MCF 10A (cell line): Measurements from ENCODE around the gene CRYL1. TPM values are rescaled to one million over a fixed set of nuclear protein-coding genes. Genes with fewer than 3 reads are reported as not detected.

Experiments used
- BruUV-seq: library from RNA; stranded (reverse); fragments of 400-500 nt; replicated peaks from 2 replicates; lab custom pipeline; 2021; lab: Mats Ljungman, UMichigan
- CTCF ChIA-PET: fragments of 300-600 bp; sonication (Branson Sonifier 250); formaldehyde crosslinking; extraction: SDS; loops from one replicate; lab custom pipeline; 2021; ENCODE audit warnings: antibody characterized with exemption, inconsistent platforms; lab: Yijun Ruan, JAX
- POLR2A ChIA-PET: fragments of 300-600, 350-650 bp; sonication (Branson Sonifier 250); formaldehyde crosslinking; extraction: SDS; loops from one replicate; lab custom pipeline; 2020; ENCODE audit warnings: antibody characterized with exemption, inconsistent platforms; lab: Yijun Ruan, JAX
- DNase-seq: peaks from one replicate; pipeline ENCODE4 v3.0.0-alpha.2; 2018; ENCODE audit not compliant: unreplicated experiment
- H3K27ac Mint-ChIP-seq: one replicate; pipeline ENCODE4 v1.8.0; 2022; ENCODE audit warnings: mild to moderate bottlenecking, low read depth, mixed read lengths; ENCODE audit not compliant: unreplicated experiment
- H3K27me3 Mint-ChIP-seq: one replicate; pipeline ENCODE4 v1.8.0; 2022; ENCODE audit warnings: mixed read lengths; ENCODE audit not compliant: insufficient read depth, unreplicated experiment
- H3K36me3 Mint-ChIP-seq: one replicate; pipeline ENCODE4 v1.8.0; 2022; ENCODE audit warnings: mild to moderate bottlenecking, moderate library complexity, mixed read lengths; ENCODE audit not compliant: insufficient read depth, unreplicated experiment
- H3K4me1 Mint-ChIP-seq: one replicate; pipeline ENCODE4 v1.8.0; 2022; ENCODE audit warnings: mixed read lengths; ENCODE audit not compliant: insufficient read depth, unreplicated experiment
- H3K4me3 Mint-ChIP-seq: one replicate; pipeline ENCODE4 v1.8.0; 2022; ENCODE audit warnings: mild to moderate bottlenecking, moderate library complexity, mixed read lengths; ENCODE audit not compliant: unreplicated experiment
- H3K9me3 Mint-ChIP-seq: one replicate; pipeline ENCODE4 v1.8.0; 2022; ENCODE audit warnings: mixed read lengths; ENCODE audit not compliant: unreplicated experiment
- CTCF ChIP-seq: fragments of 200-600 bp; IDR thresholded peaks from one replicate; pipeline ENCODE4 v1.8.0; 2022; ENCODE audit warnings: antibody characterized with exemption, mild to moderate bottlenecking; ENCODE audit not compliant: unreplicated experiment
- intact Hi-C: fragments of 100-400 bp; cut with micrococcal nuclease; formaldehyde crosslinking; loops from 2 replicates; pipeline ENCODE4 v1.14.1; 2022
- total RNA-seq: library from RNA; stranded (reverse); gene quantifications from 2 replicates; pipeline ENCODE4 v1.2.3, GENCODE V29; 2022

CRYL1 gene
- total RNA-seq, 1 experiment from 2014 or later, result 15.1 TPM

GRCh38 chr13:20462533-20462915 is 63.1 kb downstream of the CRYL1 start:
- ChIA-PET POLR2A (no interaction called here), CTCF (interaction anchor here (0.7 kb wide), 1 partner anchor 31 kb away, joined by 4 read pairs; no protein-coding TSS in a partner anchor)
- no peak overlapping the region for H3K27ac Mint-ChIP-seq
- BruUV-seq, result no TSS peak
- no peak for TF ChIP-seq CTCF
- DNase-seq, result no peak
- no peaks in the 10 kb centered on the region for H3K36me3 Mint-ChIP-seq
- no peak overlapping the region for H3K4me3 Mint-ChIP-seq
- intact Hi-C loops, result no loop called here
- H3K9me3 Mint-ChIP-seq, result no peaks in the 10 kb centered on the region
- no peaks in the 10 kb centered on the region for H3K27me3 Mint-ChIP-seq
- H3K4me1 Mint-ChIP-seq, result peaks cover 32% of the 10 kb centered on the region

- DNase-seq, result peak; percentile 16
- H3K27ac Mint-ChIP-seq, result no peak overlapping the region
- no TSS peak for BruUV-seq
- no peaks in the 10 kb centered on the region for H3K9me3 Mint-ChIP-seq
- ChIA-PET POLR2A (no interaction called here), CTCF (no interaction called here)
- no peaks in the 10 kb centered on the region for H3K27me3 Mint-ChIP-seq
- intact Hi-C loops, result no loop called here
- H3K4me1 Mint-ChIP-seq, result peaks cover 32% of the 10 kb centered on the region
- TF ChIP-seq CTCF, result no peak
- H3K36me3 Mint-ChIP-seq, result no peaks in the 10 kb centered on the region
- no peak overlapping the region for H3K4me3 Mint-ChIP-seq
These were observed 63.7 kb downstream of the CRYL1 start for GRCh38 chr13:20461860-20462532.

GRCh38 chr13:20461481-20461859 is 64.2 kb downstream of the CRYL1 start:
- Mint-ChIP-seq H3K27ac (no peak overlapping the region), H3K36me3 (no peaks in the 10 kb centered on the region), H3K9me3 (no peaks in the 10 kb centered on the region), H3K4me1 (peaks cover 34% of the 10 kb centered on the region), H3K4me3 (no peak overlapping the region), H3K27me3 (no peaks in the 10 kb centered on the region)
- intact Hi-C loops, result no loop called here
- no TSS peak for BruUV-seq
- POLR2A ChIA-PET, result interaction anchor here (0.6 kb wide), 1 partner anchor 272 kb away, joined by 3 read pairs; no protein-coding TSS in a partner anchor
- peak; percentile 36 for DNase-seq
- CTCF ChIA-PET, result interaction anchor here (0.9 kb wide), 1 partner anchor 13 kb away, joined by 3 read pairs; no protein-coding TSS in a partner anchor
- TF ChIP-seq CTCF, result no peak

GRCh38 chr13:20460761-20461160 is 64.9 kb downstream of the CRYL1 start:
- Mint-ChIP-seq H3K27me3 (no peaks in the 10 kb centered on the region), H3K27ac (no peak overlapping the region), H3K4me1 (peaks cover 28% of the 10 kb centered on the region), H3K9me3 (no peaks in the 10 kb centered on the region), H3K4me3 (no peak overlapping the region), H3K36me3 (no peaks in the 10 kb centered on the region)
- no peak for DNase-seq
- no peak for TF ChIP-seq CTCF
- CTCF ChIA-PET, result interaction anchor here (0.9 kb wide), 1 partner anchor 14 kb away, joined by 3 read pairs; no protein-coding TSS in a partner anchor
- intact Hi-C loops, result no loop called here
- no TSS peak for BruUV-seq
- POLR2A ChIA-PET, result interaction anchor here (0.5 to 0.6 kb wide), 2 partner anchors 271 to 596 kb away, joined by 3 read pairs; no protein-coding TSS in a partner anchor
